OCI-LY7 (cell line): ENCODE measurements around the gene GLIPR2. TPM values are rescaled to one million over a fixed set of nuclear protein-coding genes. Genes with fewer than 3 reads are reported as not detected.
A peak's percentile ranks its signal among the peaks of the same experiment; 100 is the strongest.

Source experiments
- BruUV-seq: library from RNA; stranded (reverse); fragments of 400-500 nt; replicated peaks from 2 replicates; lab custom pipeline; 2021; lab: Mats Ljungman, UMichigan
- CTCF ChIA-PET: fragments of 300-600 bp; sonication (Branson Sonifier 250); formaldehyde crosslinking; loops from one replicate; lab custom pipeline; 2022; ENCODE audit warnings: antibody characterized with exemption; ENCODE audit not compliant: unreplicated experiment; lab: Charles Lee
- POLR2A ChIA-PET: fragments of 300-600 bp; sonication (Branson Sonifier 250); formaldehyde crosslinking; loops from one replicate; lab custom pipeline; 2022; ENCODE audit warnings: antibody characterized with exemption; lab: Charles Lee
- DNase-seq: peaks from one replicate; pipeline ENCODE4 v3.0.0-alpha.2; 2015; ENCODE audit warnings: low spot score
- H2AFZ ChIP-seq: fragments of 200-600 bp; sonication (generic), shearing (Covaris generic); 2 replicates; pipeline ENCODE4 v1.6.1; 2014; ENCODE audit warnings: mild to moderate bottlenecking, antibody characterized with exemption, low read length, moderate library complexity
- H3K27ac ChIP-seq: fragments of 200-600 bp; sonication (generic); 2 replicates; pipeline ENCODE4 v1.5.1; 2014; ENCODE audit warnings: mixed run types, low read depth, mild to moderate bottlenecking, moderate library complexity, low read length, inconsistent platforms; ENCODE audit not compliant: poor library complexity, severe bottlenecking
- H3K36me3 ChIP-seq: fragments of 200-600 bp; sonication (generic); 2 replicates; pipeline ENCODE4 v1.6.1; 2014; ENCODE audit warnings: mild to moderate bottlenecking, antibody characterized with exemption, low read length, moderate library complexity, mixed read lengths; ENCODE audit not compliant: insufficient read depth
- H3K4me1 ChIP-seq: fragments of 200-600 bp; sonication (generic); 2 replicates; pipeline ENCODE4 v1.5.1; 2014; ENCODE audit warnings: mild to moderate bottlenecking, low read length; ENCODE audit not compliant: insufficient read depth, poor library complexity, severe bottlenecking
- H3K4me2 ChIP-seq: fragments of 200-600 bp; sonication (generic); 2 replicates; pipeline ENCODE4 v1.6.1; 2014; ENCODE audit warnings: mild to moderate bottlenecking, low read length
- H3K4me3 ChIP-seq: fragments of 200-600 bp; sonication (generic); 2 replicates; pipeline ENCODE4 v1.5.1; 2014; ENCODE audit warnings: mild to moderate bottlenecking, low read depth, low read length; ENCODE audit not compliant: poor library complexity, severe bottlenecking
- H3K79me2 ChIP-seq: fragments of 200-600 bp; sonication (generic); 2 replicates; pipeline ENCODE4 v1.6.1; 2016; ENCODE audit warnings: low read depth, mild to moderate bottlenecking, low read length, moderate library complexity, mixed read lengths; ENCODE audit not compliant: insufficient read depth
- H3K9me2 ChIP-seq: fragments of 200-600 bp; sonication (generic); 2 replicates; pipeline ENCODE4 v1.6.1; 2016; ENCODE audit warnings: mild to moderate bottlenecking, low read length, mixed read lengths; ENCODE audit not compliant: insufficient read depth
- H3K9me3 ChIP-seq: fragments of 200-600 bp; sonication (generic); 2 replicates; pipeline ENCODE4 v1.6.1; 2014; ENCODE audit warnings: mild to moderate bottlenecking, mixed run types, low read length, mixed read lengths
- H4K20me1 ChIP-seq: fragments of 200-600 bp; sonication (generic); 2 replicates; pipeline ENCODE4 v1.6.1; 2014; ENCODE audit warnings: mild to moderate bottlenecking, antibody characterized with exemption, low read length, moderate library complexity, mixed read lengths; ENCODE audit not compliant: insufficient read depth
- CTCF ChIP-seq: fragments of 200-600 bp; sonication (generic); conservative IDR thresholded peaks from 2 replicates; pipeline ENCODE4 v1.5.1; 2014; ENCODE audit warnings: mild to moderate bottlenecking, antibody characterized with exemption, low read length, moderate library complexity, mixed read lengths
- EZH2phosphoT487 ChIP-seq: fragments of 200-600 bp; sonication (generic); IDR thresholded peaks from 2 replicates; pipeline ENCODE4 v1.6.1; 2018; ENCODE audit warnings: low read depth, borderline replicate concordance, mild to moderate bottlenecking, mixed run types, antibody characterized with exemption, low read length, moderate library complexity, mixed read lengths
- intact Hi-C: fragments of 100-400 bp; cut with micrococcal nuclease; formaldehyde crosslinking; loops from one replicate; pipeline ENCODE4 v1.10.0; 2022; ENCODE audit not compliant: unreplicated experiment
- total RNA-seq, 2 experiments: library from RNA; depleted of rRNA in 1 of 2; stranded (reverse); fragments of >200 nt in 1 of 2; shearing (Covaris generic) in 1 of 2; gene quantifications; 2 replicates each; pipeline ENCODE4 v1.2.3, GENCODE V29; 2014 to 2022

Gene GLIPR2
- total RNA-seq, 2 experiments from 2014 or later: not detected

GRCh38 chr9:36132086-36132485 lies 4.4 kb upstream of the GLIPR2 start:
- POLR2A ChIA-PET: interaction anchor here (0.6 to 0.8 kb wide), 2 partner anchors 27 to 413 kb away, joined by 3 to 4 read pairs; no protein-coding TSS in a partner anchor

GRCh38 chr9:36134761-36135505 lies 1.6 kb upstream of the GLIPR2 start:
- intact Hi-C loops: no loop called here
- H3K4me1 ChIP-seq: no peaks in the 10 kb centered on the region
- no peak overlapping the region for H3K4me3 ChIP-seq
- ChIA-PET POLR2A (no interaction called here), CTCF (no interaction called here)
- no peak overlapping the region for H3K4me2 ChIP-seq
- H3K9me3 ChIP-seq: no peaks in the 10 kb centered on the region
- H3K27ac ChIP-seq: no peak overlapping the region
- no peak for DNase-seq
- no peak overlapping the region for H2AFZ ChIP-seq
- H4K20me1 ChIP-seq: no peaks in the 10 kb centered on the region
- no peaks in the 10 kb centered on the region for H3K36me3 ChIP-seq
- H3K9me2 ChIP-seq: no peaks in the 10 kb centered on the region
- no peaks in the 10 kb centered on the region for H3K79me2 ChIP-seq
- TF ChIP-seq CTCF: no peak
- TF ChIP-seq EZH2phosphoT487: no peak
- no TSS peak for BruUV-seq

More at GRCh38 chr9:36132086-36132485, 4.4 kb upstream of the GLIPR2 start:
- CTCF ChIA-PET: no interaction called here
- Histone ChIP-seq H3K4me1 (peaks cover 4% of the 10 kb centered on the region), H3K4me2 (no peak overlapping the region), H3K36me3 (no peaks in the 10 kb centered on the region), H3K9me2 (no peaks in the 10 kb centered on the region), H3K27ac (no peak overlapping the region), H3K9me3 (no peaks in the 10 kb centered on the region), H4K20me1 (no peaks in the 10 kb centered on the region), H3K4me3 (no peak overlapping the region), H3K79me2 (no peaks in the 10 kb centered on the region), H2AFZ (no peak overlapping the region)
- TF ChIP-seq EZH2phosphoT487: no peak
- no peak for TF ChIP-seq CTCF
- no peak for DNase-seq
- BruUV-seq: no TSS peak
- intact Hi-C loops: loop anchor here (2.0 kb wide), 1 partner anchor 35 kb away; no protein-coding TSS in a partner anchor

DNA sequence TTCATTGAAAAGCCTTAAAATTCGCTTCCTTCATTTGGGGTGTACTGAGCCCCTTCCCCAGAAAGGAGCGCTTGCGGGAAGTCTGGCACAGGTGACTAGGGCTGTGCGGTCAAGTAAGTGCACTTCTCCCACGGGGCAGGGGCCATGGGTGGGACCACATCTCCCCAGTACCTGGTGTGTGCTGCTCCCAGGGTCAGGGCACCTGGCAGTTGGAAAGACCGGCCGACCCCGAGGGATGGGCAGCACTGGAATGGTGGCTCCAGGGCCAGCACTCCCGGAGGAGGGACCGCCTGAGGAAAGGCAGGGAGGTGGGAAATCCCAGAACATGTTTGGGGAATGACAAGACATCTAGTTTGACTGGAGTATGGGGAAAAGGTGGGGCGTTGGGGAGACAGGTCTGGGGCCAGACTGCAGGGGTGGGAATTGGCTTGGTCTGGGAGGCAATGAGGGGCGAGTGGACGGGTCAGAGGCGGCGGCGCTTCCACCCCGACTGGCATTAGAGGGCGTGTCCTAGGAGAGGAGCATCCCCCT lies 727 bp upstream of the GLIPR2 start:
- peaks cover 7% of the 10 kb centered on the region for H3K4me1 ChIP-seq
- no peak for DNase-seq
- TF ChIP-seq CTCF (no peak), EZH2phosphoT487 (no peak)
- H3K4me2 ChIP-seq: peak overlapping the region; percentile 25; the same call in 1 of the 2 replicates
- no peak overlapping the region for H2AFZ ChIP-seq
- ChIA-PET POLR2A (no interaction called here), CTCF (no interaction called here)
- no peaks in the 10 kb centered on the region for H3K9me2 ChIP-seq
- H3K9me3 ChIP-seq: no peaks in the 10 kb centered on the region
- no peaks in the 10 kb centered on the region for H4K20me1 ChIP-seq
- intact Hi-C loops: no loop called here
- BruUV-seq: no TSS peak
- H3K36me3 ChIP-seq: no peaks in the 10 kb centered on the region
- H3K27ac ChIP-seq: no peak overlapping the region
- no peak overlapping the region for H3K4me3 ChIP-seq
- H3K79me2 ChIP-seq: no peaks in the 10 kb centered on the region
